Activated CD4-positive, alpha-beta T cell treated with anti-CD3 and anti-CD28 coated beads, Interleukin-10, Interleukin-2, amounts not matched to agents 100 ng/mL and 50 ng/mL, durations not matched to agents 16 hours and 8 hours (primary cell): Measurements from ENCODE around the gene POLDIP2.

Experiments used
- DNase-seq: peaks from one replicate; pipeline ENCODE4 v3.0.0-alpha.2; 2020

The POLDIP2 gene

DNA sequence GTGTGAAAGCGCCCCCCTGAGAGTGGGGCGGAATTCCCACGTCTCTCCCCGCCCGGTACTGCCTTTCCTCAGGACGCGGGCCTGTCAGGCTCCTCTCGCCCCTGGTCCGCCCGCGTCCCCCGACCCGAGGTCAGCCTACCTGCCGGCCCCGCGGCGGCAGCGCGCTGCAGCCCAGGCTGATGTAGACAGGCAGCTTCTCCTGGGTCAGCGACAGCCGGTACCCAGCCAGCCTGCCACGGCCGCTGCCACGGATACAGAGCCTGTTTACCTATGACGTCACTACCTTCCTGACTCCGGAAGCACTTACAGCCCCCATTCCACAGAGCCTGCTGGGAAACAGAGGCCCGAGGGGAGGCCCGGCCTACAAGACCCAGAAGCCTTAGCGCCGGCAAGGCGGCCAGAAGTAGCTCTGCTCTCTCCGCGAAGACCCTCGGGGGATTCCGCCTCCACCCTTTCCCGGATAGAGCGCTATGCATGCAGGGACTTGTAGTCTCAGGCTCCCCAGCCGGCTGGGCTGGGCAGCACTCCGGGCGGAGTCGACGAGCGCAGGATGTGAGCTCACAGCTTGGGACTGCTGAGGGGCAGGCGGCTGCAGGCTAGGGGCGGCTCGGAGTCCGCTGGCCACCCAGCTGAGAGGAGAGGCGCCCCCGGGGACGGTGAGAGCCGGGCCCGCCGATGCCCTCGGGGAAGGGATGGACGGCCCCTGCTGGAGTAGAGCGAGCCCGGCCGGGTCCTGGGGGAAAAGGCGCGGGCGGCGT, 21.9 kb downstream of the POLDIP2 start, which contains the start of the genes IFT20 and TNFAIP1:
Gene IFT20, minus strand, starts transcription at position 272 of the 758 bp plus-strand sequence. CDS start 3,487 bp downstream, outside the sequence.
Gene TNFAIP1, plus strand, starts transcription at position 561 of the 758 bp plus-strand sequence. CDS start 3,761 bp downstream, outside the sequence.
- peak; percentile 100 for DNase-seq

DNA sequence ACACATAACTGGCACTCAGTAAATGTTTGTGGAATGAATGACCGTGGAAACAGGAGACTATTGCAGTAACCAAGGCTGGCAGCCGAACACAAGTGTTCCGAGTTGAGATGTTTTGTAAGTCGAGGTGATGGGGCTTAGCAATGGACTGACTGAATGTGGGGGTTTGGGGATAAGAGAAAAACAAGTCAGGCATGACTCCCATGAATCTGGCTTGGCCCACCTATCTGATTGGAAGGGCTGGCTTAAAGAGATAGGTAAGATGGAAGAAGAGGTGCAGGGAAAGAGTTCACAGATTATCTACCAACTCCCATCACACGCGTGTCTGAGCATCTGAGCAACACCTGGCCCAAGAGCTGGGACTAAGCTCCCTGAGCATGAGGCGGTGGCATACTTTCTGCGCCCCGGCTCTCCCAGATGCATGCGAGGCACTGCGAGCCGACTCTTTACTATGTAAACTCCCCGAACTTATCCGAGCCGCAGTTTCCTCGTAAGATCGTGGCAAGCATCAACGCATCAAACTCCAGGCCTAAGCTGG, 22.6 kb downstream of the POLDIP2 start:
- no peak for DNase-seq

DNA sequence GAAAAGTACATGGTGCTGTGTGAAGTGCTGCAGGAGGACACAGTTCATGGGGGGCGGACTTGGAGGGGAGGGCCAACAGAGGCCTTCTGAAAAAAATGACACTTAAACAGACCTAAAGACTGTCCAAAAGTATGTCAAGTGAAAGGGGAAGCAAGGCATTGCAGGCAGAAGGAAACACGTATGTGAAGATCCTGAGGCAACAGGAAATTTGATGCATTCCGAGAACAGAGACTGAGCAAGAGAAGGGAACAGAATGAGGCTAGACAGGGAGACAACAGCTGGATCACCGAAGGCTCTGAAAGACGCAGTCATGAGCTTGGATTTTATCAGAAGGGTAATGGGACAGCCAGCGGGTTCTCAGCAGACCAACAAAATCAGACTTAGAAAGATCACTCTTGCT, 23.2 kb downstream of the POLDIP2 start:
- no peak for DNase-seq

DNA sequence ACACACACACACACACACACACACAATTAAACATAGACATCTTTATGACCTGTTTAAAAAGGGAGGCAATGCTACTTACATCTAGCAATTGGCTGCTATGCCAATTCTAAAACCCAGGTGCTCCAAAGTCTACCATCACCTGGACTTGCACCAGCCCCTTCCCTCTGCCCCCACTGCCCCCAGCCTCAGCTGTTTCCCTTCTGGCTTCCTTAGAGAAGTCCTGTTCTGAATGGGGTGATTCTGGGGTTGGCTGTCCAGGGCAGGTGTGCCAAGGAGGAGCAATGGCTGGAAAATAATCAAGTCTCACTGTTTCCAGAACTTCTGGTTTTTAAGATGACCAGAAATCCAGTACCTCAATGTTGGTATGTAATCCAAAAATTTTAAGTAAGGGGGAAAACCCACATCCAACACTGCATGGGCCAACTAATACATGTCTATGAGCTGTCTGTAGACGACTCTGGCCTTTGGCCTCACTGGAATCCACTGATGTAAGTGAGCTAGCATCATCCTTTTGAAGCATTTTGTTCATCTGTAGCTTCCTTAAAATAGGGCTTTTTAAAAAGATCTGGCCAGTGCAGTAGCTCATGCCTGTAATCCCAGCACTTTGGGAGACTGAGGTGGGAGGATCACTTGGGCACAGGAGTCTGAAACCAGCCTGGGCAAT, 24.1 kb downstream of the POLDIP2 start:
- no peak for DNase-seq

DNA sequence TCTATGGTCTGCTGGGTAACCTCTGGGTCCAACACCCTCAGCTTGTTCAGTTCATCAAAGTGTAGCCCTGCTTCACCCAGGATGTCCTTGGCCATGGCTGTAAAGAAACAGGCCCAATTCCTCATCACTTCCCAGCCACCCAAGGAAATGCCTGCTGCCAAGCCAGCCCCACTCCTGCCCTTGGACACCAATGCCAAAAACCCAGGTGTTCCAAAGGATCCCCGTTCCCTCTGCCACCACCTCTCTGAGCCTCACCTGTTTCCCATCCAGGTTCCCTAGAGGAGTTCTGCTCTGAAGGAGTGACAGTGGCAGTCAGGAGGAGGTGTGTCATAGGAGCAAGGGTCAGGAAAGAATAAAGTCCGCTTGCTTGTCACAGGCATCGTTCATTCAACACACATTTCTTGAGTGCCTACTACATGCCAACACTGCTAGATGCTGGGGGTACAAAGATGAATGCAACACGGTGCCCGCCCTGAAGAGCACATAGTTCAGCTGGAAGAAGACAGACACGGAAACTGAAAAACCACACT, 25.4 kb downstream of the POLDIP2 start:
- no peak for DNase-seq

DNA sequence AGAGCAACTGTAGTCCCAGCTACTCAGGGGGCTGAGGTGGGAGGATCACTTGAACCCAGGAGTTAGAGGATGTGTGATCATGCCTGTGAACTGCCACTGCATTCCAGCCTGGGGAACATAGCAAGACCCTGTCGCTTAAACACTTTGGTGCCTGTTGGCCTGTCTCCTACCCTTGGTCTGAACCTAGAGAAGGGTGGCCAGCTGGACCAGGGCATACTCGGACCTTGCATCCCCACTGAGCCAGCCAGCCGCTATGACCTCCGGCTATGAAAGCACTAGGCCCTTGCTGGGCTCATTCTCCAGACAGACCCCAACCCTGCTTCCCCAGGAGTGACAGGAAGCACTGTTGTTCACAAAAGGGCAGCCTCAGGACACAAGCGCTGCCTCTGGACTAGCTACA, 26.7 kb downstream of the POLDIP2 start:
- DNase-seq = no peak

DNA sequence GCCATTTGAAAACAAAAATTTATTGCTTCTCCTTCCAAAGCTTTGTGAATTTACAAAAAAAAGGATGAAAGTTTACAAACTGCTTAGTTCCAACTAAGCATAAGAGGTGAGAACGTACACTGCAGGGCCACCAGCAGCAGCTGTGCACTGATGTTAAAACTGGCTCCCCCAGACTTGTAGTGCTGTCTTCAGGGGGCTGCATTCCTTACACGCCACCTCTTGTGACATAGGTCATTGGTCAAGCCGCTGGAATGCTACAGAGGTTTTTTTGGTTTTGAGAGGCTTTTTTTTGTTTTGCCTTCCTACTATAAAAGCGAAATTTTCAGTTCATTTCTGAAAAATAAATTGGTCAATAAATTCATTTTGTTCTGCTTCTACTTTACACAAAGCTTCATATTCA, 29.0 kb downstream of the POLDIP2 start:
- no peak for DNase-seq

DNA sequence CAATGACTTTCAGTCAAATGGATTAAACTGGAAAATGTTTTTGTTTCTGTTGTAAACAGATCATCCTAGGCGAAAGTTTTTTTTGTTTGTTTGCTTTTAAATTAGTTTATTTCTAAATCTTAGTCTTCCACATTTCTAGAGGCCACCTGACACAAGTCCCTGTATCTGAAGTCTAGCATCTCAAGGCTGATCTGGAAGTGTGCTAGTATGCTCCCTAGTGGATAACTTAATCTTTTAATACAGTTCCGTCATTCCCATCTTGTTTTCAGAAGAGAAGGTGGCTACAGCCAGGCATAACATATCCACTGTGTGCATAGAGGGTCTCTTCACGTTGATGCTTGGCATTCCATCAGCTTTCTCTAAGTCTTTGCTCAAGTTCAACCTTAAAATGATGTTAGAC, 29.6 kb downstream of the POLDIP2 start:
- DNase-seq = no peak

DNA sequence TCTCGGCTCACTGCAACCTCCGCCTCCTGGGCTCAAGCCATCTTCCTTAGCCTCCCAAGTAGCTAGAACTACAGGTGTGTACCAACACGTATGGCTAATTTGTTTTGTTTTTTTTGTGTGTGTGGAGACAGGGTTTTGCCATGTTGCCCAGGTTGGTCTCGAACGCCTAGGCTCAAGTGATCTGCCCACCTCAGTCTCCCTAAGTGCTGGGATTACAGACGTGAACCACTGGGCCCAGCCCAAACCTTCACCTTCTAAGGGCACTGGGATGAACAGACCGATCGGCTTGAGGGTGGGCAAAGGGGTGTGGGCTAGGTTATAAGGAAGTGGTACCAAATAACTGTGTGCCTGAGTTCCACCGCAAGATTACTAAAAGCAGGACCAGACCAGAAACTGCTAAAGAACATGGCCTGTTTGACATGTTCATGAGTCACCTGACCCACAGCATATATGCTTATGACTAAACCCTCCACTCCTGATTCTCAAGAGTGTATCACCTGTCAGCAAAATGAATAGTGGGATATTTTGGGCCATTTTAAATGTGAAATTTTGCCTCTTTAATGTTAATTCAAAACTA, 30.2 kb downstream of the POLDIP2 start:
- DNase-seq = peak; percentile 89

DNA sequence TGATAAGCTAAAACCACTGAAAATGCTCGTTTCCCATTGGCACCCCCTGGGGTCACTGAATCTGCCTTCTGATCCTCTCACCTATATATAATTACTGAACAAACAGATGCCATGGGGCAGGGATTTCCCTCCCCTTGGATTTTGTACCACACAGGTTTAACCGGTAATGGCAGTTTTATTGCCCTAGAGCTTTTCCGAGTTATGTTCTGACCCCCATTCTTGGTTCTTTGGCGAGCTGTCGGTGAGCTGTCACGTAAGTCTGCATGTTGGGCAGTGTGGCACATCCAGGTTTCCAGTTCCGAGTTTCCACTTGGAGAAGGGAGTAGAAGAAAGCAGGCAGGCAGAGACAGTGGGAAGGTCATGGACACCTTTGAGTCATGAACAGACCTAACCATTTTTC, 31.2 kb downstream of the POLDIP2 start:
- DNase-seq = no peak

DNA sequence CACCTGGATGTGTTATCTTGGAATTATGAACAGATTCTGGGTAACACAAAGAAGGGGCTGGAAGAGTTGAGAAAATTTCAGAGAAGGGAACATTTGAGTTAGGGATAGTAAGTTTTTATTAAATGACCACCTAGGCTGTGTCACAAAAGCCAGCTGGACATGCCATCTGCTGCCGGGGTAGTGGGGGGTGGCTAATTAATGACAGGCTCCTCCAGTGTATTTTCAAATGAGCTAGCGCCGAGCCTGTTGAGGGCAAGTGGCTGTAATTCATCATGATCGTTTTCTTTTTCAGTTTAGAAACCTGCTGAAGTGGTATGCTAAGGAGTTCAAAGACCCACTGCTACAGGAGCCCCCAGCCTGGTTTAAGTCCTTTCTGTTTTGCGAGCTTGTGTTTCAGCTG, 32.1 kb downstream of the POLDIP2 start:
- no peak for DNase-seq

DNA sequence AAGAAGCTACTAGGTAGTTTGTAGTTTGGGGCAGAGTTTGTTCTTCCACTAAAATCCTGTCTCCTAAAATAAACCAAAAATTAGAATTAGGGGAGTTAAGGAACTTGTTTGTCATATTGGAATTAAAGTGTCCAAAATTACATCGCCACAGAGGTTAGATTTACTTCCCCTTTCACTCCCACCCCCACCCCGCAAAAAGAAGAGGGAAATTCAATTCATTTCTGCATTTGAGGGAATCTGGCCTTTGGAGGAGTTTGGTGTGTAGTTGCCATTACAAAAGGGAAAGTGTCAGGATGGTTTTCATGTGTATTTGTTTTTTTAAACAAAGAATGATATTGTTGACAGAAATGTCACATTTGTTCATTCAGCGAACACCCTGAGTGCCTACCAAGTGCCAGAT, 32.5 kb downstream of the POLDIP2 start:
- no peak for DNase-seq

DNA sequence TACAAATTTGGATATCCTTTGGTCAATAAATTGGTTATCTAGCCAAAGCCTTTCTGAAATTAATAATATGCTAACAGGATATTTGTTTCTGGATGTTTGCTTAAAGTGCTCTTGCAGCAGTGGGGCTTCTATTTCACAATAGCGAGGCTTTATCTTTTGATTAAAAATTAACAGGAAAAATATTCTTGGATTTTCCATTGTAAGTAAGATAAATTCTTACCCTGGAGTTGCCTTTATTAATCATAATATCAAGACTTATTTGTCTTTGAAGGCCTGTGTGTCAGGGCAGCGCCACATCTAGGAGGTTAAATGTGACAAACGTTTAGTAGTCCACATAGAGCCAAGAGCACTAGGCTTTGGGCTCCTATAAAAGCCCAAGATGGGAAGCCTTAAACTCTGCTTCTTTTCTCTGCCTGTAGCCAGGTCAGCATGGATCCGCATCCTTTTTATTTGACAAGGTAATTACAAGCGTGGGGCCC, 33.0 kb downstream of the POLDIP2 start:
- DNase-seq = no peak

DNA sequence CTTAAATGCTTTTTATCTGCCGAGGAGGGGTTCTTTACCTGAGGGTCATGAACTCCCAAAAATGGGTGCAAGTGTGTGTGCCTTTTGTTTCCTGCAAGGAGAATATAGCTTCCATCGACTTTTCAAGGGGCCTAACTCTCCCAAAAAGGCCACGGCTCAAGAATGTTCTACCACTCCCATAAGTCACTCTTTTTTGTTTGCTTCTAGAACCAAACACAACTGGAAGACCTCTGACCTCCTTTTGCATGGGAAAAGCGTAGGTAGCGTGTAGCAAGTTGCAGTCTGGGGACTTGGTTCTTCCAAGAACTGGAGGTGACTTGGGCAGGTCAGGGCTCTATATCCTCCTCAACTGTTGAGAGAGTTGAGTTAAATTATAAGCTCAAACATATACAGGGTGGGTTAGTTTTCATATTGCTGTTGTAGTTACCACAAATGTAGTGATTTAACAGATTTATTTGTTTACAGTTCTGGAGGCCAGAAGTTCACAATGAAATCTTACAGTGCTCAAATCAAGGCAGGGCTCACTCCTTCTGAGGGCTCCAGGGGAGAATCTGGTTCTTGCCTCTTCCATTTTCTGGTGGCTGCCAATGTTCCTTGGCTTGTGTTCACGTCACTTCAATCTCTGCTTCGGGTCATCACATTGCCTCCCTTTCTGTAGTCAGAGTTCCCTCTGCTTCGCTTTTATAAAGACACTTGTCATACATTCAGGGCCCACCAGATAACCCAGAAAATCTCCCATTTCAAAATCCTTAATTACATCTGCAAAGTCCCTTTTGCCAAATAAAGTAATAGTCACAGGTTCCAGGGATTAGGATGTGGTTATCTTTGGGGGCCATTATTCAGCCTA, 36.9 kb downstream of the POLDIP2 start:
- no peak for DNase-seq

DNA sequence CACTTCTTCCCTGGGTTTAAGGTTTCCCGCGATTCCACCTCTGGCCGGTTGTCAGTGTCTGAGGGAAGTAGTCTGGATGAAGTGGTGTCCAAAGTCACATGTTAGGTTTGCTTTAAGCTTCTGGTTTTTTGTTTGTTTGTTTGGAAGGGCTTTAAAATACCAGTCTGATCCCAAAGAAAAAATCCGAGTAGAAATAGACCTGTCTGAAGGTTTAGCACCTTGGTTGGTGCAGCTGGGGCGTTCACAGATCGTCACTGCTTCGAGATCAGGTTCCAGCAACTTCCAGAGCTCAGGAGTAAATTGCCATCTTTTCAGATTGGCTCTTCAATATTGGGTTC, 37.8 kb downstream of the POLDIP2 start:
- no peak for DNase-seq

DNA sequence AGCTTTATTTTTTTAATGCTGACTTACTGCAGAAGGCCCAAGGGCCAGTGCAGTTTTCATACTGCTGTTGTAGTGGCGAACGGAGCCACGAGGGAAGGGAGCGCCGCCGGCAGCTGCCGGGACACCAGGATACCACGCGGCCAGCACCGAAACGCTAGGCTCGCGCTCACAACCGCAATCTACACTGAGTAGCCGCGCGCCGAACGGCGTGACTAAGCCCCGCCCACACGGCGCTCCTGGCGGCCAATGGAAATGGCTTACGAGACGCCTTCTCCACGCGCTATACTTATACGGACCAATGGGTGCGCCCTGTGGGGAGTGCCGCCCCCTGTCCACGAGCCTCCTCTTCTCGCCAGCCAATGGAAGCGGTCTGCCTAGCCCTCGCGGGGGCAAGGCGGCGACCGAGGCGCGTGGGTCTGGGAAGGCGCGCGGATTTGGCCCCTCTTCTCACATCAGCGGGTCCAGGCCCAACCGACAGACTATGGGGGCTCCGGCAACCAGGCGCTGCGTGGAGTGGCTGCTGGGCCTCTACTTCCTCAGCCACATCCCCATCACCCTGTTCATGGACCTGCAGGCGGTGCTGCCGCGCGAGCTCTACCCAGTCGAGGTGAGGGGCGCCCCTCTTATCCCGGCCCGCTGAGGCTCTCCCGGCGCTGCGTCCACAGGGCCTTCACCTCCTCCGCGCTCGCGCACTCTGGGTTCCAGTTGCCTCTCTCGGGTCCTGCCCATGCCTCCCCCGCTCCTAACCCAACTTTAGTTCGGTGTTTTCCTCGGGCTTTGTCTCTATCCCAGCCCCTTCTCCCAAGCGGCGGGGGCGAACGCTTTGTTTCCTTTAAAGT, 38.3 kb downstream of the POLDIP2 start, which contains the start of gene TMEM97:
Gene TMEM97, plus strand, starts transcription at position 442 of the 839 bp plus-strand sequence. Its CDS starts 40 bp downstream, at position 482.
- DNase-seq = peak; percentile 98

DNA sequence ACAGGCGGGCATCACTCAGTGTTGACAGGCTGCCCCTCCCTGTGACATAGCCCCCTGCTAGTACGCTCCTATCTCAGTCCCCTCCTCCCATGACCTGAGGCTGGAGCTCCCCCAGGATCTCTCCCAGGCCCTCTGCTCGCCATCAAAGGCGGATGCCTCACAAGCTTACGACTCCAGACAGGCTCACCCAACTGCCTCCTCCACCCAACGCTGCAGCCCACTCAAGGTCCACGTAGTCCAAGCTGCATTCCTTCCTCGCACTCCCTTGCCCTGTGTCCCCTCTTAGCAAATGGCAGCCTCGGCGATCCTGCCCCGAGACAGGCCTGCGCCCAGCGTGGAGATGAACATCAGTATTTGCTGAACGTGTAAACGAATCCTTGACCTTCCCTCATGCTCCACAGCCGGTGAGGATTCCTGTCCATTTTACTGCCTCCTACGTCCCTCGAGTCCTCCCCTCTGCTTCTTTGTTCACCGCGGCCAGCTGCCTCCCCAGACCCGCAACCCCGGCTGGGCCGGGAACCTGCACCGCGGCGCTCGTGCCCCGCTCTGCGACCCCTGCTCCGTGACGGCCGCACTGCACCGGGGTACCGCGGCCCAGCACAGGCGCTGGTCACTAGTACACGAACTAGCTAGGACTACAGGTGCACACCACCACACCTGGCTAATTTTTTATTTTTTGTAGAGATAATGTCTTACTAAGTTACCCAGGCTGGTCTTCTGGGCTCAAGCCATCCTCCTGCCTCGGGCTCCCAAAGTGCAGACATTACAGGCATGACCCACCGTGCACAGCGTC, 39.2 kb downstream of the POLDIP2 start:
- no peak for DNase-seq

DNA sequence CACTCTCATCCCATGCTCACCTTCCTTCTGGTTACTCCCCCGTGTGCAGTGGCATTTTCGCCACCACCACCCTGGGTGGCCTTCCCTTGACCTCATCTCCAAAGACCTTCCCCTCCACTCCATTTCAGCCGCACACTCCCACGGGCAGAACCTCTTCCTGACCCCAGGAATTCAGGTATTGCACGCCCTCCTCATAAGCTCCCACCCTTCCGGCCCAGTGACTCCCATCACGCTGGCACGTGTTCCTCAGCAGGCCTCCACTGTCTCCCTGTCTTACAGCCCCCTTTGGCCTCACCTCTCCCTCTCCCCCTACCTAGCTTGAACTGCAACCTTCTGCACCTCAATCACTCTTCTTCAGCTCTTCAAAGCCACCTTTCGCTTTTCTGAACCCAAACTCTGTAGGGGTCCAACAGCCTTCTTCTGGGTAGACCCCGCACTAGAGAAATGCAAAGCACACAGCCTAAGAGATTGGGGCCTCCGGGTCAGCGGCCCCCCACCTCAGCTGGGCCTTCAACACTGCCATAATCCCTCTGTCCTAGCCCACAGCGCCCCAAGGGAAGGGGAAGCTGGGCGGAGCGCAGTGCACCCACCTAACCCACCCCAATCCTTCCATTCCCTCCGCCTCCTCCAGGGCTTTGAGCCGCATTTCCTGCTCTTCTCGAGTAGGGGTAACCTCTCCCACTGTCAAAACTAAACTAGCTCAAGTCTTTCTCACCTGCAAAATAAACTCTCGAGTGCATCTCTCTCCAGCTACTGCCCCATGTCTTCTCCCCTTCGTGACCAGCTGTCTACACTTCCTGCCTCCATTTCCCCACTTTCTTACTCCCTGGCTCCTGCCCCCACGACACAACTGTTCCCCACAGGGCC, 40.0 kb downstream of the POLDIP2 start:
- no peak for DNase-seq
